PC-9 (cell line): ENCODE measurements around the gene CERKL. TPM values are rescaled to one million over a fixed set of nuclear protein-coding genes. Genes with fewer than 3 reads are reported as not detected.

Experiments used
- BruUV-seq: library from RNA; stranded (reverse); fragments of 400-500 nt; replicated peaks from 2 replicates; lab custom pipeline; 2021; lab: Mats Ljungman, UMichigan
- CTCF ChIA-PET: fragments of 300-600 bp; sonication (Branson Sonifier 250); formaldehyde crosslinking; loops from one replicate; lab custom pipeline; 2022; ENCODE audit warnings: antibody characterized with exemption; lab: Charles Lee
- POLR2A ChIA-PET: fragments of 300-600 bp; sonication (Branson Sonifier 250); formaldehyde crosslinking; loops from one replicate; lab custom pipeline; 2022; ENCODE audit warnings: antibody characterized with exemption; ENCODE audit not compliant: unreplicated experiment; lab: Charles Lee
- DNase-seq, 2 experiments: peaks; one replicate each; pipeline versions ENCODE4 v3.0.0 to v3.0.0-alpha.2; 2015 to 2022; ENCODE audit warnings: mixed read lengths in 1 of 2
- H2AFZ ChIP-seq: fragments of 200-600 bp; sonication (generic); 2 replicates; pipeline ENCODE4 v1.8.1; 2017; ENCODE audit warnings: antibody characterized with exemption
- H3F3A ChIP-seq: fragments of 200-600 bp; sonication (generic); 2 replicates; pipeline ENCODE4 v1.8.1; 2017; ENCODE audit warnings: antibody characterized with exemption, mild to moderate bottlenecking, low read depth; ENCODE audit not compliant: insufficient read depth
- H3K27ac ChIP-seq: fragments of 200-600 bp; sonication (generic); 2 replicates; pipeline ENCODE4 v1.6.1; 2016; ENCODE audit warnings: mixed run types
- H3K27me3 ChIP-seq: fragments of 200-600 bp; sonication (generic); 2 replicates; pipeline ENCODE4 v1.6.1; 2016; ENCODE audit warnings: low read depth, mixed run types; ENCODE audit not compliant: insufficient read depth
- H3K36me3 ChIP-seq: fragments of 200-600 bp; sonication (generic); 2 replicates; pipeline ENCODE4 v1.6.1; 2016; ENCODE audit warnings: low read depth, mixed run types
- H3K4me1 ChIP-seq: fragments of 200-600 bp; sonication (generic); replicated peaks from 2 replicates; pipeline ENCODE4 v1.6.1; 2016; ENCODE audit warnings: mixed run types; ENCODE audit not compliant: insufficient read depth
- H3K4me2 ChIP-seq: fragments of 200-600 bp; sonication (generic); 2 replicates; pipeline ENCODE4 v1.6.1; 2017; ENCODE audit warnings: mixed run types
- H3K4me3 ChIP-seq: fragments of 200-600 bp; sonication (generic); 2 replicates; pipeline ENCODE4 v1.6.1; 2016; ENCODE audit warnings: mixed run types
- H3K79me2 ChIP-seq: fragments of 200-600 bp; sonication (generic); 2 replicates; pipeline ENCODE4 v1.6.1; 2017; ENCODE audit warnings: low read depth, mixed run types
- H3K9me2 ChIP-seq: fragments of 200-600 bp; sonication (generic); 2 replicates; pipeline ENCODE4 v1.8.1; 2017; ENCODE audit warnings: mild to moderate bottlenecking; ENCODE audit not compliant: insufficient read depth
- H3K9me3 ChIP-seq: fragments of 200-600 bp; sonication (generic); 2 replicates; pipeline ENCODE4 v1.8.1; 2016; ENCODE audit warnings: low read depth; ENCODE audit not compliant: insufficient read depth
- H4K20me1 ChIP-seq: fragments of 200-600 bp; sonication (generic); 2 replicates; pipeline ENCODE4 v1.8.1; 2017; ENCODE audit not compliant: insufficient read depth
- EZH2 ChIP-seq: fragments of 200-600 bp; sonication (generic); IDR thresholded peaks from 2 replicates; pipeline ENCODE4 v1.8.0; 2017; ENCODE audit warnings: antibody characterized with exemption, low read depth
- intact Hi-C: fragments of 100-400 bp; cut with micrococcal nuclease; formaldehyde crosslinking; loops from one replicate; pipeline ENCODE4 v1.10.0; 2022; ENCODE audit not compliant: unreplicated experiment
- total RNA-seq: library from RNA; stranded (reverse); gene quantifications from 2 replicates; pipeline ENCODE4 v1.2.3, GENCODE V29; 2021
- TF ChIP-seq, protein P1 (sequence below): fragments of 200-600 bp; sonication (generic); conservative IDR thresholded peaks from 2 replicates; pipeline ENCODE4 v1.6.1; 2017; ENCODE audit warnings: mixed run types, antibody characterized with exemption, mild to moderate bottlenecking, moderate library complexity

Gene CERKL
- total RNA-seq, 1 experiment from 2014 or later: 1.6 TPM

DNA sequence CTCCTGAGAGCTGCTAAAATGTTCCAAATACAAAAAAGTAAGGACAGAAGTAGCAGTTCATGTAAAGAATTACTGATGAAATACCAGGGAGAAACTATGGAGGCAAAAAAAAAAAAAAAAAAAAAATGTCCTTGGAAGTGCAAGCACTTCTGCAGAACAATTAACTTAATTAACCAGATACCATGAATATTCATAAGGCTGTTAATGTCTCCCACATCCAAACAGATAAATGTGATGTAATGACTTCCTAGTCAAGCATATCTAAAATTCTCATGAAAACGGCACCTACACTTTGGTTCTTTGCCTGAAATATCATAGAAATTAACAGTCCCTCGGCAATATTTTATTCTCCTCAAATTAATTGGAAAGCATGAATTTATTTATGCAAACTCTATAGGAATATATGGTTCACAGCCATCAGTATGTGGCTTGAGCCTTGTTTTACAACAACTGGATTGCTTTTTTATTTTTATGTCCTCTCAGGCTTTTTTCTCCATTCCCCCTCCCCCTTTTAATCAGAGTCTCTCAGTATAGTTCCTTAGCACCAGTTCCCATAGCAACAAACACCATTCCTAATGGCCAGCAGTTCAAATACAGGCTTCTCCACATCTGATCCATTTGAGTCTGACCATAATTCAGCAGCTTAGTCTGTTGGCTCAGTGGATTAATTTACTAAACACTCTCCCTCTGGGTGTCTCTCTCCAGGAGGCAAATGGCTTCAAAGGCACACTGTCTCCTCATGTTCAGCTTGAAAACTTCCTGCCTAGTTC lies 102.7 kb downstream of the CERKL start:
- intact Hi-C loops: no loop called here
- Histone ChIP-seq H3K79me2 (no peaks in the 10 kb centered on the region), H3K9me3 (peaks cover 6% of the 10 kb centered on the region; the same call in 1 of the 2 replicates), H3K4me2 (no peak overlapping the region), H3K27me3 (no peaks in the 10 kb centered on the region), H3K27ac (no peak overlapping the region), H2AFZ (no peak overlapping the region), H3K4me1 (peaks cover 10% of the 10 kb centered on the region), H4K20me1 (no peaks in the 10 kb centered on the region), H3F3A (no peaks in the 10 kb centered on the region), H3K36me3 (no peaks in the 10 kb centered on the region), H3K9me2 (peaks cover 4% of the 10 kb centered on the region; the same call in 1 of the 2 replicates), H3K4me3 (no peak overlapping the region)
- POLR2A ChIA-PET: no interaction called here
- BruUV-seq: no TSS peak
- no peak for DNase-seq
- TF ChIP-seq, protein P1, sequence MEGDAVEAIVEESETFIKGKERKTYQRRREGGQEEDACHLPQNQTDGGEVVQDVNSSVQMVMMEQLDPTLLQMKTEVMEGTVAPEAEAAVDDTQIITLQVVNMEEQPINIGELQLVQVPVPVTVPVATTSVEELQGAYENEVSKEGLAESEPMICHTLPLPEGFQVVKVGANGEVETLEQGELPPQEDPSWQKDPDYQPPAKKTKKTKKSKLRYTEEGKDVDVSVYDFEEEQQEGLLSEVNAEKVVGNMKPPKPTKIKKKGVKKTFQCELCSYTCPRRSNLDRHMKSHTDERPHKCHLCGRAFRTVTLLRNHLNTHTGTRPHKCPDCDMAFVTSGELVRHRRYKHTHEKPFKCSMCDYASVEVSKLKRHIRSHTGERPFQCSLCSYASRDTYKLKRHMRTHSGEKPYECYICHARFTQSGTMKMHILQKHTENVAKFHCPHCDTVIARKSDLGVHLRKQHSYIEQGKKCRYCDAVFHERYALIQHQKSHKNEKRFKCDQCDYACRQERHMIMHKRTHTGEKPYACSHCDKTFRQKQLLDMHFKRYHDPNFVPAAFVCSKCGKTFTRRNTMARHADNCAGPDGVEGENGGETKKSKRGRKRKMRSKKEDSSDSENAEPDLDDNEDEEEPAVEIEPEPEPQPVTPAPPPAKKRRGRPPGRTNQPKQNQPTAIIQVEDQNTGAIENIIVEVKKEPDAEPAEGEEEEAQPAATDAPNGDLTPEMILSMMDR: no peak
- no peak for TF ChIP-seq EZH2
- CTCF ChIA-PET: interaction anchor here (0.7 kb wide), 1 partner anchor 451 kb away, joined by 15 read pairs; no protein-coding TSS in a partner anchor

DNA sequence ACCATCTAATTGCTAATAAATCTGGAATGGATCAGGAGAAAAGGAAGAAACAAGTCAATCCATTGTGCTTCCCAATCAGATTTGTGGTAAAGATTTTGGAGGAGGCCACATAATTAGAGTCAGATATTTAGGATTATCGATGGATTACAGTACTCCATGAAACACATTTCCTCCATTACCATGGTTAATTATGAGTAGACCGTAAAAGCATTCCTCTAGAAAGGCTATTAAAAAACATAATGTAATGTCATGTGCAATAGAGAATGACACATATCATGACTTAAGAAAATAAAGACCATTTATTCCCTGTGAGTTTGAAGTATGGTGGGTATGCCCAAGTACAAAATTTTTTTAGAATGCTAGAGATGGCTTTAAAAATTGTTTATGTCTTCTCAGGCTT lies 103.7 kb downstream of the CERKL start:
- H3K27ac ChIP-seq: no peak overlapping the region

DNA sequence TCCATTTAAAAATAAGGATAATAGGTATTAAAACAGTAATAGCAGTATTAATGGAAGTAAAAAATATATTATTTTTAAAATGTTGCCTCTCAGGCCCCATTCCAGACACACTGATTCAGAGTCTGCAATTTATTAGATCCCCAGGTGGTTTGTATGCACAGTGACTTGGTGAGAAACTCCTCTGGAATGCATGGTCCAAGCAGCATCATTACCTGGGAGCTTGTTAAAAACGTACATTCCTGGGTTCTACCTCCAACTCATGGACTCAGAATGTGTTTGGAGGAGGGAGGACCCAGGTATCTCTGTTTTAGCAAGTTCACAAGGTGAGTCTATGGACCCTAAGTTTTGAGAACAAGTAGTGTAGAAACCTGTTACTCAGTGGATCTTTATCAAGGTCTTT lies 104.1 kb downstream of the CERKL start:
- no peaks in the 10 kb centered on the region for H3K27me3 ChIP-seq
- POLR2A ChIA-PET: interaction anchor here (0.7 kb wide), 2 partner anchors 78 to 483 kb away, joined by 4 to 6 read pairs; no protein-coding TSS in a partner anchor
- H4K20me1 ChIP-seq: no peaks in the 10 kb centered on the region
- CTCF ChIA-PET: no interaction called here
- H3F3A ChIP-seq: no peaks in the 10 kb centered on the region
- H3K4me3 ChIP-seq: no peak overlapping the region
- peaks cover 10% of the 10 kb centered on the region for H3K4me1 ChIP-seq
- intact Hi-C loops: no loop called here
- H3K9me2 ChIP-seq: 0 out of 2 replicates have a peak, but pooled peaks cover 3% of the 10 kb centered on the region
- H3K79me2 ChIP-seq: no peaks in the 10 kb centered on the region
- no peak overlapping the region for H2AFZ ChIP-seq
- no peak for TF ChIP-seq EZH2
- TF ChIP-seq, protein P1: no peak
- H3K36me3 ChIP-seq: no peaks in the 10 kb centered on the region
- no peak overlapping the region for H3K4me2 ChIP-seq
- peak; percentile 52 to 85 for DNase-seq
- H3K27ac ChIP-seq: no peak overlapping the region
- no TSS peak for BruUV-seq
- H3K9me3 ChIP-seq: peaks cover 6% of the 10 kb centered on the region; the same call in 1 of the 2 replicates

More for the DNA sequence above, 103.7 kb downstream of the CERKL start:
- H3K9me2 ChIP-seq: 0 out of 2 replicates have a peak, but pooled peaks cover 3% of the 10 kb centered on the region
- peaks cover 6% of the 10 kb centered on the region; the same call in 1 of the 2 replicates for H3K9me3 ChIP-seq
- ChIA-PET POLR2A (interaction anchor here (0.7 kb wide), 2 partner anchors 79 to 483 kb away, joined by 4 to 6 read pairs; no protein-coding TSS in a partner anchor), CTCF (interaction anchor here (0.7 kb wide), 1 partner anchor 450 kb away, joined by 15 read pairs; no protein-coding TSS in a partner anchor)
- H3K79me2 ChIP-seq: no peaks in the 10 kb centered on the region
- H3K4me2 ChIP-seq: no peak overlapping the region
- H3K4me1 ChIP-seq: peaks cover 10% of the 10 kb centered on the region
- H4K20me1 ChIP-seq: no peaks in the 10 kb centered on the region
- intact Hi-C loops: no loop called here
- no peak for DNase-seq
- no peak for TF ChIP-seq EZH2
- TF ChIP-seq, protein P1: no peak
- H3F3A ChIP-seq: no peaks in the 10 kb centered on the region
- H3K36me3 ChIP-seq: no peaks in the 10 kb centered on the region
- no peak overlapping the region for H3K4me3 ChIP-seq
- no peak overlapping the region for H2AFZ ChIP-seq
- no peaks in the 10 kb centered on the region for H3K27me3 ChIP-seq
- BruUV-seq: no TSS peak
